ENCODE measurements around the gene TP53. TPM values are rescaled to one million over a fixed set of nuclear protein-coding genes. Genes with fewer than 3 reads are reported as not detected.

The TP53 gene
- total RNA-seq, 1 donor from 2014 or later: 38.2 TPM

Other genes with a start within 250 kb of the TP53 start
- gene FGF11, start 248.0 kb downstream of the TP53 start, total RNA-seq (ENCODE audit: unreplicated experiment): 4.8 TPM
- 16.4 TPM for gene CHRNB1, start 242.4 kb downstream of the TP53 start, total RNA-seq (ENCODE audit: unreplicated experiment)
- gene ZBTB4, start 207.9 kb downstream of the TP53 start, total RNA-seq (ENCODE audit: unreplicated experiment): 25.1 TPM
- 0.34 TPM for gene SLC35G6, start 206.0 kb downstream of the TP53 start, total RNA-seq (ENCODE audit: unreplicated experiment)
- gene POLR2A, start 203.1 kb downstream of the TP53 start, total RNA-seq (ENCODE audit: unreplicated experiment): 200 TPM
- 0.83 TPM for gene TNFSF12, start 138.4 kb downstream of the TP53 start, total RNA-seq (ENCODE audit: unreplicated experiment)
- gene TNFSF13, start 128.7 kb downstream of the TP53 start, total RNA-seq (ENCODE audit: unreplicated experiment): not detected
- 66.4 TPM for gene SENP3, start 125.6 kb downstream of the TP53 start, total RNA-seq (ENCODE audit: unreplicated experiment)
- gene CD68, start 107.9 kb downstream of the TP53 start, total RNA-seq (ENCODE audit: unreplicated experiment): not detected
- 60.2 TPM for gene MPDU1, start 103.6 kb downstream of the TP53 start, total RNA-seq (ENCODE audit: unreplicated experiment)
- gene SOX15, start 97.4 kb downstream of the TP53 start, total RNA-seq (ENCODE audit: unreplicated experiment): 1.7 TPM
- gene FXR2, start 72.6 kb downstream of the TP53 start, total RNA-seq (ENCODE audit: unreplicated experiment): 108 TPM
- 97.3 TPM for gene SAT2, start 59.7 kb downstream of the TP53 start, total RNA-seq (ENCODE audit: unreplicated experiment)
- not detected for gene SHBG, start 57.4 kb downstream of the TP53 start, total RNA-seq (ENCODE audit: unreplicated experiment)
- 11.3 TPM for gene ATP1B2, start 36.6 kb downstream of the TP53 start, total RNA-seq (ENCODE audit: unreplicated experiment)
- 19.5 TPM for gene WRAP53, start 987 bp upstream of the TP53 start, total RNA-seq (ENCODE audit: unreplicated experiment)
- 17.9 TPM for gene EFNB3, start 17.7 kb upstream of the TP53 start, total RNA-seq (ENCODE audit: unreplicated experiment)
- gene DNAH2, start 30.3 kb upstream of the TP53 start, total RNA-seq (ENCODE audit: unreplicated experiment): 0.07 TPM
- 191 TPM for gene KDM6B, start 146.7 kb upstream of the TP53 start, total RNA-seq (ENCODE audit: unreplicated experiment)
- gene TMEM88, start 167.6 kb upstream of the TP53 start, total RNA-seq (ENCODE audit: unreplicated experiment): 23.7 TPM
- 49.7 TPM for gene NAA38, start 170.1 kb upstream of the TP53 start, total RNA-seq (ENCODE audit: unreplicated experiment)
- gene CYB5D1, start 170.5 kb upstream of the TP53 start, total RNA-seq (ENCODE audit: unreplicated experiment): 9.2 TPM
- 129 TPM for gene CHD3, start 201.3 kb upstream of the TP53 start, total RNA-seq (ENCODE audit: unreplicated experiment)
- gene RNF227, start 228.8 kb upstream of the TP53 start, total RNA-seq (ENCODE audit: unreplicated experiment): 0.49 TPM
- gene KCNAB3, start 242.4 kb upstream of the TP53 start, total RNA-seq (ENCODE audit: unreplicated experiment): 12.3 TPM
- 214 TPM for gene TRAPPC1, start 244.5 kb upstream of the TP53 start, total RNA-seq (ENCODE audit: unreplicated experiment)
- gene CNTROB, start 244.7 kb upstream of the TP53 start, total RNA-seq (ENCODE audit: unreplicated experiment): 55.7 TPM

Data from glutamatergic neuron (in vitro differentiated cells).